Measurements from ENCODE around the gene PTPN6. TPM values are rescaled to one million over a fixed set of nuclear protein-coding genes. Genes with fewer than 3 reads are reported as not detected.

PTPN6 gene
- total and polyA plus RNA-seq, 9 of the 15 experiments (the other 6 are each of a cell fraction or from before 2014, with no cell fraction given) = 1.5 to 5.1 (median 3.9) TPM

DNA sequence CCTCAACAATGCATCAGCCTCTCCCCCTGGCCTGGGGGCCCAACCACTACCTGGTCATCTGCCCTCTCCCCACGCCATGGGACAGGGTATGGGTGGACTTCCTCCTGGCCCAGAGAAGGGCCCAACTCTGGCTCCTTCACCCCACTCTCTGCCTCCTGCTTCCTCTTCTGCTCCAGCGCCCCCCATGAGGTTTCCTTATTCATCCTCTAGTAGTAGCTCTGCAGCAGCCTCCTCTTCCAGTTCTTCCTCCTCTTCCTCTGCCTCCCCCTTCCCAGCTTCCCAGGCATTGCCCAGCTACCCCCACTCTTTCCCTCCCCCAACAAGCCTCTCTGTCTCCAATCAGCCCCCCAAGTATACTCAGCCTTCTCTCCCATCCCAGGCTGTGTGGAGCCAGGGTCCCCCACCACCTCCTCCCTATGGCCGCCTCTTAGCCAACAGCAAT is 14.9 kb upstream of the PTPN6 start:
- Histone ChIP-seq H3K36me3 (ENCODE audit: control insufficient read depth, insufficient read depth, low read length) (peaks cover 72% of the 10 kb centered on the region; the same call in 2 of the 3 replicates), H4K20me1 (replicated peaks; ENCODE audit: control insufficient read depth, insufficient read depth, low read length) (no peaks in the 10 kb centered on the region), H3K9ac (ENCODE audit: insufficient read depth in 1 of 2, low read depth in 2 of 2, low read length in 2 of 2) (peak overlapping the region in 1 of 2 experiments; percentile 68; a peak in 1 of 4 replicates), H3K27me3 (ENCODE audit: control insufficient read depth in 2 of 2, insufficient read depth in 2 of 2, low read length in 2 of 2) (no peaks in the 10 kb centered on the region), H3K9me1 (ENCODE audit: control insufficient read depth, insufficient read depth, low read length) (no peaks in the 10 kb centered on the region), H3K79me2 (ENCODE audit: control insufficient read depth, insufficient read depth, low read length) (peaks cover 22% of the 10 kb centered on the region), H3K4me2 (ENCODE audit: insufficient read depth, low read length) (no peak overlapping the region), H3K4me3 (no peak overlapping the region), H3K27ac (ENCODE audit: extremely low read depth, low read depth, low read length) (no peak overlapping the region), H3K4me1 (replicated peaks in 1 of 2; ENCODE audit: control insufficient read depth in 2 of 2, insufficient read depth in 2 of 2, low read length in 2 of 2) (peaks cover 18 to 43% of the 10 kb centered on the region in 2 experiments; a peak in 4 of 5 replicates), H3K9me3 (replicated peaks; ENCODE audit: control insufficient read depth, insufficient read depth, low read depth, low read length) (no peaks in the 10 kb centered on the region), H2AFZ (ENCODE audit: low read depth, low read length) (no peak overlapping the region)
- TF ChIP-seq ZNF253 (CRISPR knock-in tag; conservative IDR thresholded peaks at IDR 0.05) = no peak
- TF ChIP-seq ZNF133 (CRISPR knock-in tag; IDR thresholded peaks at IDR 0.05) = no peak
- no peak for TF ChIP-seq TOE1 (IDR thresholded peaks at IDR 0.05; ENCODE audit: borderline replicate concordance)
- TF ChIP-seq TOE1 (CRISPR knock-in tag; IDR thresholded peaks at IDR 0.05; ENCODE audit: borderline replicate concordance, low read depth) = no peak
- TF ChIP-seq, protein P1, sequence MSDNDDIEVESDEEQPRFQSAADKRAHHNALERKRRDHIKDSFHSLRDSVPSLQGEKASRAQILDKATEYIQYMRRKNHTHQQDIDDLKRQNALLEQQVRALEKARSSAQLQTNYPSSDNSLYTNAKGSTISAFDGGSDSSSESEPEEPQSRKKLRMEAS (CRISPR knock-in tag; IDR thresholded peaks at IDR 0.05) = no peak
- TF ChIP-seq NFE2 (IDR thresholded peaks at IDR 0.05; ENCODE audit: low read depth) = no peak
- no peak for TF ChIP-seq CHCHD3 (CRISPR knock-in tag; IDR thresholded peaks at IDR 0.05)
- TF ChIP-seq RB1 (IDR thresholded peaks at IDR 0.05; ENCODE audit: low read depth) = no peak
- no peak for TF ChIP-seq ZBTB1 (CRISPR knock-in tag; IDR thresholded peaks at IDR 0.05; ENCODE audit: borderline replicate concordance, low read depth)
- TF ChIP-seq, protein P2, sequence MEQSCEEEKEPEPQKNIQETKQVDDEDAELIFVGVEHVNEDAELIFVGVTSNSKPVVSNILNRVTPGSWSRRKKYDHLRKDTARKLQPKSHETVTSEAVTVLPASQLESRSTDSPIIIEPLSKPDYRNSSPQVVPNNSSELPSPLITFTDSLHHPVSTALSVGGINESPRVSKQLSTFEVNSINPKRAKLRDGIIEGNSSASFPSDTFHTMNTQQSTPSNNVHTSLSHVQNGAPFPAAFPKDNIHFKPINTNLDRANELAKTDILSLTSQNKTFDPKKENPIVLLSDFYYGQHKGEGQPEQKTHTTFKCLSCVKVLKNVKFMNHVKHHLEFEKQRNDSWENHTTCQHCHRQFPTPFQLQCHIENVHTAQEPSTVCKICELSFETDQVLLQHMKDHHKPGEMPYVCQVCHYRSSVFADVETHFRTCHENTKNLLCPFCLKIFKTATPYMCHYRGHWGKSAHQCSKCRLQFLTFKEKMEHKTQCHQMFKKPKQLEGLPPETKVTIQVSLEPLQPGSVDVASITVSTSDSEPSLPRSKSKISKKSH (CRISPR knock-in tag; IDR thresholded peaks at IDR 0.05) = no peak
- TF ChIP-seq ZKSCAN3 (CRISPR knock-in tag; IDR thresholded peaks at IDR 0.05) = no peak
- TF ChIP-seq CEBPB (tag; IDR thresholded peaks at IDR 0.05) = no peak
- TF ChIP-seq ZNF24 (IDR thresholded peaks at IDR 0.05) = no peak
- no peak for TF ChIP-seq BMI1 (IDR thresholded peaks at IDR 0.05; ENCODE audit: low read length)
- no peak for TF ChIP-seq ZNF717 (CRISPR knock-in tag; IDR thresholded peaks at IDR 0.05)
- TF ChIP-seq, protein P3, sequence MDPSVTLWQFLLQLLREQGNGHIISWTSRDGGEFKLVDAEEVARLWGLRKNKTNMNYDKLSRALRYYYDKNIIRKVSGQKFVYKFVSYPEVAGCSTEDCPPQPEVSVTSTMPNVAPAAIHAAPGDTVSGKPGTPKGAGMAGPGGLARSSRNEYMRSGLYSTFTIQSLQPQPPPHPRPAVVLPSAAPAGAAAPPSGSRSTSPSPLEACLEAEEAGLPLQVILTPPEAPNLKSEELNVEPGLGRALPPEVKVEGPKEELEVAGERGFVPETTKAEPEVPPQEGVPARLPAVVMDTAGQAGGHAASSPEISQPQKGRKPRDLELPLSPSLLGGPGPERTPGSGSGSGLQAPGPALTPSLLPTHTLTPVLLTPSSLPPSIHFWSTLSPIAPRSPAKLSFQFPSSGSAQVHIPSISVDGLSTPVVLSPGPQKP (CRISPR knock-in tag; IDR thresholded peaks at IDR 0.05) = no peak
- TF ChIP-seq, protein P4, sequence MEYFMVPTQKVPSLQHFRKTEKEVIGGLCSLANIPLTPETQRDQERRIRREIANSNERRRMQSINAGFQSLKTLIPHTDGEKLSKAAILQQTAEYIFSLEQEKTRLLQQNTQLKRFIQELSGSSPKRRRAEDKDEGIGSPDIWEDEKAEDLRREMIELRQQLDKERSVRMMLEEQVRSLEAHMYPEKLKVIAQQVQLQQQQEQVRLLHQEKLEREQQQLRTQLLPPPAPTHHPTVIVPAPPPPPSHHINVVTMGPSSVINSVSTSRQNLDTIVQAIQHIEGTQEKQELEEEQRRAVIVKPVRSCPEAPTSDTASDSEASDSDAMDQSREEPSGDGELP (CRISPR knock-in tag; IDR thresholded peaks at IDR 0.05; ENCODE audit: borderline replicate concordance) = no peak
- in situ Hi-C loops (cut with MboI) (no loop called here), intact Hi-C loops (cut with micrococcal nuclease) (no loop called here)
- DNase-seq (ENCODE audit: extremely low read depth in 1 of 4, low spot score in 3 of 4) (no peak), FAIRE-seq (no peak), ATAC-seq (no peak)
- no CpG with 5 or more reads among the region's 3 CpGs for WGBS (ENCODE audit: insufficient coverage, low coverage, missing lambda C conversion rate)
- BruUV-seq (replicated peaks) = no TSS peak
- ChIA-PET POLR2A (interaction anchor here (0.9 to 2.8 kb wide), 3 partner anchors 11 to 83 kb away, joined by 3 to 18 read pairs (median 3); no protein-coding TSS in a partner anchor), CTCF (ENCODE audit: low intra/inter-chr PET ratio) (no interaction called here)

Measured in K562 (cell line).